ENCODE measurements around the gene G3BP1.
"Not testable (repeated sequence)": the region's sequence is repeated elsewhere in the genome, so short reads cannot be mapped to it uniquely, and the experiment has no call there.

G3BP1 gene
- total RNA-seq: 181 to 187 (median 187) reads per million in 3 donors

DNA sequence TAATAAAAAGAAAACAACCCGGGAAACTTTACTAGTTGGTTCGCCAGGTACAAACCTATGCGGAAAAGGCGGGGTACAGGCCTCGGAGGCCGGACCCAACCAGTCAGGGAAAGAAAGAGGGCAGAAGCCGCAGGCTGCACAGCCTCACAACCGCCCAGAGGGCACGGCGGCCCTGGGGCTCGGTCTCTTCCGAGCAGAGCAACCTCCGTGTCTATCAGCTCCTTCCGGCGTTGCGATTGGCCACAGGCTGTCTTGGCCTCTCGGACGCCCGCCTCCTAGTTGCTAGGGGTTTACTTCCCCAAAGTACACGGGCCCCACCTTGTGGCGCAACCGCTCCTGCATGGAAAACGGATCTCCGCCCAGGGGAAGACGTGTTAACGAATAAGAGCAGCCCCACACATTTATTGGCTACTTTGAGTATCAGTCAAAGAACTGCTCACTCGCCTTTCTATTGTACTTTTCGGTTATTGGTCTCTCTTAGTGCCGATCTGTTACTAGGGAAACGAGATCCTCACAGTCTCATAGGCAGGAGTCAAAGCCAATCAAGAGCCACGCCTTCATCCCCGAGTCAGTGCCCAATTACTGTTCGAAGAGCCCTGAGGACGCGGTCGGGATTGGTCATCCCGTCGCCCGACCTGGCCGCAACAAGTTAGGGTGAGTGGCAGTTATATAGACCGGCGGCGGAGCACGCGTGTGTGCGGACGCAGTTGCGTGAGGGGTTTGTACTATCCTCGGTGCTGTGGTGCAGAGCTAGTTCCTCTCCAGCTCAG lies at the start of gene G3BP1:
TSS of gene G3BP1 (plus strand) at position 696 of the 770 bp plus-strand sequence. CDS start 14,667 bp downstream, outside the sequence.
- H3K27me3 ChIP-seq (replicated peaks; ENCODE audit: control insufficient read depth, insufficient read depth, low read length, poor library complexity, severe bottlenecking): no peaks in the 10 kb centered on the region
- no peaks in the 10 kb centered on the region for H3K9me3 ChIP-seq (ENCODE audit: control insufficient read depth, low read length)
- H3K4me1 ChIP-seq (ENCODE audit: control insufficient read depth, insufficient read depth, low read length, poor library complexity, severe bottlenecking): peaks cover 24% of the 10 kb centered on the region
- H3K4me3 ChIP-seq (ENCODE audit: insufficient read depth, low read depth, low read length, poor library complexity, severe bottlenecking): peak within 1 kb of the TSS; percentile 76
- H3K36me3 ChIP-seq (ENCODE audit: control insufficient read depth, insufficient read depth, low read length): no peaks in the 10 kb centered on the region
- H3K27ac ChIP-seq (ENCODE audit: insufficient read depth, low read length, poor library complexity, severe bottlenecking): peak within 1 kb of the TSS; percentile 91
- peak; percentile 98 to 100 (median 99) for DNase-seq

- Histone ChIP-seq H3K27me3 (replicated peaks; ENCODE audit: control insufficient read depth, insufficient read depth, low read length, poor library complexity, severe bottlenecking) (no peaks in the 10 kb centered on the region), H3K27ac (ENCODE audit: insufficient read depth, low read length, poor library complexity, severe bottlenecking) (no peak overlapping the region), H3K9me3 (ENCODE audit: control insufficient read depth, low read length) (no peaks in the 10 kb centered on the region), H3K4me3 (ENCODE audit: insufficient read depth, low read depth, low read length, poor library complexity, severe bottlenecking) (no peak overlapping the region), H3K36me3 (ENCODE audit: control insufficient read depth, insufficient read depth, low read length) (no peaks in the 10 kb centered on the region), H3K4me1 (ENCODE audit: control insufficient read depth, insufficient read depth, low read length, poor library complexity, severe bottlenecking) (no peaks in the 10 kb centered on the region)
- no peak for DNase-seq
Measured at GRCh38 chr5:151722546-151722945, 49.2 kb upstream of the G3BP1 start.

DNA sequence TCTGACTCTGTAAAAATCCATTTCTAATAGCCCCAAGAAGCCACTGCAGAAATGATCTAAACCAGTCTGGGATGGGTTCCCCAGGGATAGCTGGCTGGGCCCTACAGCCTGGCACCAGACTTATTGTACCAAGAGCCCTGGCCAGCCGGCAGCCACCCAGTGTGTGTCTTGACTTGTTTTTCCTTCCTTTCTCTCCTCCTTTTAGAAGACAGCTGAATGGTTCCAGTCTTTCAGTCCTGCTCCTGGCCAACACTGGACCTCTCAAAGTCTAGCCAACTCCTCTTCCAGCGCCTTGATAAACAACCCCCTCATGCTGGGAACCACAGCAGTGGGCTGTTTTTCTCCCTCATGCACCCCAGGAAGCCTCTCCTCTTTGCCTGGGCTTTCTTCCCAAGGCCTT lies 47.4 kb upstream of the G3BP1 start:
- H3K9me3 ChIP-seq (ENCODE audit: control insufficient read depth, low read length): no peaks in the 10 kb centered on the region
- DNase-seq: no peak
- H3K4me1 ChIP-seq (ENCODE audit: control insufficient read depth, insufficient read depth, low read length, poor library complexity, severe bottlenecking): no peaks in the 10 kb centered on the region
- H3K27ac ChIP-seq (ENCODE audit: insufficient read depth, low read length, poor library complexity, severe bottlenecking): no peak overlapping the region
- H3K4me3 ChIP-seq (ENCODE audit: insufficient read depth, low read depth, low read length, poor library complexity, severe bottlenecking): no peak overlapping the region
- no peaks in the 10 kb centered on the region for H3K36me3 ChIP-seq (ENCODE audit: control insufficient read depth, insufficient read depth, low read length)
- H3K27me3 ChIP-seq (replicated peaks; ENCODE audit: control insufficient read depth, insufficient read depth, low read length, poor library complexity, severe bottlenecking): no peaks in the 10 kb centered on the region

DNA sequence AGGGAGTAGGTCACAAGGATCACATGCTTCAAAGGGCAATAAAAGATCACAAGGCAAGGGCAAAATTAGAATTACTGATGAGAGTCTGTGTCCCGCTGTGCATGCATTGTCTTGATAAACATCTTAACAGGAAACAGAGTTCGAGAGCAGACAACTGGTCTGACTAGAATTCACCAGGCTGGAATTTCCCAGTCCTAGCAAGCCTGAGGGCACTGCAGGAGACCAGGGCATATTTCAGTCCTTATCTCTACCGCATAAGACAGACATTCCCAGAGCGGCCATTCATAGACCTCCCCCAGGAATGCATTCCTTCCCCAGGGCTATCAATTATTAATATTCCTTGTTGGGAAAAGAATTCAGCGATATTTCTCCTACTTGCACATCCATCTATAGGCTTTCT lies 42.2 kb upstream of the G3BP1 start:
- H3K4me3 ChIP-seq (ENCODE audit: insufficient read depth, low read depth, low read length, poor library complexity, severe bottlenecking); H3K27ac ChIP-seq (ENCODE audit: insufficient read depth, low read length, poor library complexity, severe bottlenecking); H3K36me3 ChIP-seq (ENCODE audit: control insufficient read depth, insufficient read depth, low read length); H3K4me1 ChIP-seq (ENCODE audit: control insufficient read depth, insufficient read depth, low read length, poor library complexity, severe bottlenecking); H3K9me3 ChIP-seq (ENCODE audit: control insufficient read depth, low read length); H3K27me3 ChIP-seq (replicated peaks; ENCODE audit: control insufficient read depth, insufficient read depth, low read length, poor library complexity, severe bottlenecking); DNase-seq: not testable (repeated sequence)

DNA sequence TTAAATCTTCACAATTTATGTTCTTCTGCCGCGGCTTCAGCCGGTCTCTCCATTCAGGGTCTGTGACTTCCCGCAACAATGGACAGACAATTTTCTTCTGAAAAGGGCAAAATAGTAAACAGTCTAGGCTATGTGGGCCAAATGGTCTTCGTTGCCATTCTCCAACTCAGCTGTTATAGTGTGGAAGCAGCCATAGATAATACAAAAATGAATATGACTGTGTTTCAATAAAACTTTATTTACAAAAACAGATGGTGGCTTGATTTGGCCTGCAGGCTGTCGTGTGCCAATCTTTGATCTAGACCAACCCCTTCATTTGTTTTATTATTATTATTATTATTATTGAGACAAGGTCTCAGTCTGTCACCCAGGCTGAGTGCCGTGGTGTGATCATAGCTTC lies 41.4 kb upstream of the G3BP1 start:
- Histone ChIP-seq H3K4me1 (ENCODE audit: control insufficient read depth, insufficient read depth, low read length, poor library complexity, severe bottlenecking) (no peaks in the 10 kb centered on the region), H3K9me3 (ENCODE audit: control insufficient read depth, low read length) (no peaks in the 10 kb centered on the region), H3K4me3 (ENCODE audit: insufficient read depth, low read depth, low read length, poor library complexity, severe bottlenecking) (no peak overlapping the region), H3K36me3 (ENCODE audit: control insufficient read depth, insufficient read depth, low read length) (peaks cover 4% of the 10 kb centered on the region), H3K27me3 (replicated peaks; ENCODE audit: control insufficient read depth, insufficient read depth, low read length, poor library complexity, severe bottlenecking) (no peaks in the 10 kb centered on the region), H3K27ac (ENCODE audit: insufficient read depth, low read length, poor library complexity, severe bottlenecking) (no peak overlapping the region)
- DNase-seq: no peak

GRCh38 chr5:151733358-151734063 lies 38.2 kb upstream of the G3BP1 start:
- no peak overlapping the region for H3K4me3 ChIP-seq (ENCODE audit: insufficient read depth, low read depth, low read length, poor library complexity, severe bottlenecking)
- H3K9me3 ChIP-seq (ENCODE audit: control insufficient read depth, low read length): no peaks in the 10 kb centered on the region
- peaks cover 4% of the 10 kb centered on the region for H3K36me3 ChIP-seq (ENCODE audit: control insufficient read depth, insufficient read depth, low read length)
- no peak overlapping the region for H3K27ac ChIP-seq (ENCODE audit: insufficient read depth, low read length, poor library complexity, severe bottlenecking)
- no peaks in the 10 kb centered on the region for H3K4me1 ChIP-seq (ENCODE audit: control insufficient read depth, insufficient read depth, low read length, poor library complexity, severe bottlenecking)
- H3K27me3 ChIP-seq (replicated peaks; ENCODE audit: control insufficient read depth, insufficient read depth, low read length, poor library complexity, severe bottlenecking): no peaks in the 10 kb centered on the region
- no peak for DNase-seq

- Histone ChIP-seq H3K9me3 (ENCODE audit: control insufficient read depth, low read length) (no peaks in the 10 kb centered on the region), H3K4me1 (ENCODE audit: control insufficient read depth, insufficient read depth, low read length, poor library complexity, severe bottlenecking) (no peaks in the 10 kb centered on the region)
Measured at GRCh38 chr5:151734064-151734408, 37.7 kb upstream of the G3BP1 start.

GRCh38 chr5:151735646-151736045 lies 36.1 kb upstream of the G3BP1 start:
- no peak for DNase-seq
- Histone ChIP-seq H3K36me3 (ENCODE audit: control insufficient read depth, insufficient read depth, low read length) (peaks cover 4% of the 10 kb centered on the region), H3K4me1 (ENCODE audit: control insufficient read depth, insufficient read depth, low read length, poor library complexity, severe bottlenecking) (peaks cover 3% of the 10 kb centered on the region), H3K4me3 (ENCODE audit: insufficient read depth, low read depth, low read length, poor library complexity, severe bottlenecking) (no peak overlapping the region), H3K27me3 (replicated peaks; ENCODE audit: control insufficient read depth, insufficient read depth, low read length, poor library complexity, severe bottlenecking) (no peaks in the 10 kb centered on the region), H3K27ac (ENCODE audit: insufficient read depth, low read length, poor library complexity, severe bottlenecking) (no peak overlapping the region), H3K9me3 (ENCODE audit: control insufficient read depth, low read length) (no peaks in the 10 kb centered on the region)

More at GRCh38 chr5:151734064-151734408, 37.7 kb upstream of the G3BP1 start:
- H3K4me3 ChIP-seq (ENCODE audit: insufficient read depth, low read depth, low read length, poor library complexity, severe bottlenecking): no peak overlapping the region
- H3K27ac ChIP-seq (ENCODE audit: insufficient read depth, low read length, poor library complexity, severe bottlenecking): no peak overlapping the region
- peaks cover 4% of the 10 kb centered on the region for H3K36me3 ChIP-seq (ENCODE audit: control insufficient read depth, insufficient read depth, low read length)
- no peaks in the 10 kb centered on the region for H3K27me3 ChIP-seq (replicated peaks; ENCODE audit: control insufficient read depth, insufficient read depth, low read length, poor library complexity, severe bottlenecking)
- no peak for DNase-seq

GRCh38 chr5:151737431-151737830 lies 34.3 kb upstream of the G3BP1 start:
- Histone ChIP-seq H3K9me3 (ENCODE audit: control insufficient read depth, low read length) (no peaks in the 10 kb centered on the region), H3K36me3 (ENCODE audit: control insufficient read depth, insufficient read depth, low read length) (peaks cover 3% of the 10 kb centered on the region), H3K27ac (ENCODE audit: insufficient read depth, low read length, poor library complexity, severe bottlenecking) (no peak overlapping the region), H3K4me1 (ENCODE audit: control insufficient read depth, insufficient read depth, low read length, poor library complexity, severe bottlenecking) (peaks cover 7% of the 10 kb centered on the region), H3K27me3 (replicated peaks; ENCODE audit: control insufficient read depth, insufficient read depth, low read length, poor library complexity, severe bottlenecking) (no peaks in the 10 kb centered on the region), H3K4me3 (ENCODE audit: insufficient read depth, low read depth, low read length, poor library complexity, severe bottlenecking) (no peak overlapping the region)
- no peak for DNase-seq

- Histone ChIP-seq H3K27me3 (replicated peaks; ENCODE audit: control insufficient read depth, insufficient read depth, low read length, poor library complexity, severe bottlenecking) (no peaks in the 10 kb centered on the region), H3K4me1 (ENCODE audit: control insufficient read depth, insufficient read depth, low read length, poor library complexity, severe bottlenecking) (peaks cover 7% of the 10 kb centered on the region), H3K36me3 (ENCODE audit: control insufficient read depth, insufficient read depth, low read length) (peaks cover 6% of the 10 kb centered on the region), H3K4me3 (ENCODE audit: insufficient read depth, low read depth, low read length, poor library complexity, severe bottlenecking) (no peak overlapping the region), H3K9me3 (ENCODE audit: control insufficient read depth, low read length) (no peaks in the 10 kb centered on the region), H3K27ac (ENCODE audit: insufficient read depth, low read length, poor library complexity, severe bottlenecking) (no peak overlapping the region)
- no peak for DNase-seq
Measured at GRCh38 chr5:151738125-151738848, 33.5 kb upstream of the G3BP1 start.
